ENCODE measurements around the gene ACKR3.

ACKR3 gene

GRCh38 chr2:236614551-236614950 is 44.9 kb downstream of the ACKR3 start:
- Mint-ChIP-seq H3K27ac (no peak overlapping the region), H3K36me3 (ENCODE audit: low read depth) (no peaks in the 10 kb centered on the region), H3K4me3 (no peak overlapping the region), H3K4me1 (no peaks in the 10 kb centered on the region), H3K27me3 (peaks cover 1% of the 10 kb centered on the region), H3K9me3 (no peaks in the 10 kb centered on the region)
- DNase-seq = no peak
- ATAC-seq = no peak

- H3K36me3 Mint-ChIP-seq (ENCODE audit: low read depth) = no peaks in the 10 kb centered on the region
- no peak overlapping the region for H3K4me3 Mint-ChIP-seq
- H3K27me3 Mint-ChIP-seq = no peaks in the 10 kb centered on the region
- no peak overlapping the region for H3K27ac Mint-ChIP-seq
- ATAC-seq = no peak
- no peak for DNase-seq
- H3K9me3 Mint-ChIP-seq = no peaks in the 10 kb centered on the region
- H3K4me1 Mint-ChIP-seq = peaks cover 10% of the 10 kb centered on the region
Observed at GRCh38 chr2:236616031-236616430, 46.4 kb downstream of the ACKR3 start.

- Mint-ChIP-seq H3K4me1 (peaks cover 10% of the 10 kb centered on the region), H3K27me3 (no peaks in the 10 kb centered on the region), H3K27ac (no peak overlapping the region), H3K9me3 (no peaks in the 10 kb centered on the region), H3K4me3 (no peak overlapping the region), H3K36me3 (ENCODE audit: low read depth) (no peaks in the 10 kb centered on the region)
- no peak for ATAC-seq
- DNase-seq = no peak
Observed at GRCh38 chr2:236616624-236617023, 47.0 kb downstream of the ACKR3 start.

GRCh38 chr2:236617221-236617737 is 47.7 kb downstream of the ACKR3 start:
- Mint-ChIP-seq H3K4me3 (no peak overlapping the region), H3K9me3 (no peaks in the 10 kb centered on the region), H3K4me1 (peaks cover 10% of the 10 kb centered on the region), H3K27me3 (no peaks in the 10 kb centered on the region), H3K36me3 (ENCODE audit: low read depth) (no peaks in the 10 kb centered on the region), H3K27ac (no peak overlapping the region)
- ATAC-seq = no peak
- no peak for DNase-seq

GRCh38 chr2:236617796-236618195 is 48.2 kb downstream of the ACKR3 start:
- no peaks in the 10 kb centered on the region for H3K36me3 Mint-ChIP-seq (ENCODE audit: low read depth)
- H3K4me1 Mint-ChIP-seq = peaks cover 10% of the 10 kb centered on the region
- no peaks in the 10 kb centered on the region for H3K9me3 Mint-ChIP-seq
- H3K27me3 Mint-ChIP-seq = no peaks in the 10 kb centered on the region
- DNase-seq (no peak), ATAC-seq (no peak)
- H3K27ac Mint-ChIP-seq = no peak overlapping the region
- no peak overlapping the region for H3K4me3 Mint-ChIP-seq

- DNase-seq (no peak), ATAC-seq (no peak)
Observed at GRCh38 chr2:236618370-236618769, 48.7 kb downstream of the ACKR3 start.

GRCh38 chr2:236619910-236620612 is 50.4 kb downstream of the ACKR3 start:
- no peaks in the 10 kb centered on the region for H3K27me3 Mint-ChIP-seq
- DNase-seq = no peak
- H3K4me3 Mint-ChIP-seq = no peak overlapping the region
- H3K4me1 Mint-ChIP-seq = peaks cover 10% of the 10 kb centered on the region
- no peak overlapping the region for H3K27ac Mint-ChIP-seq
- no peaks in the 10 kb centered on the region for H3K36me3 Mint-ChIP-seq (ENCODE audit: low read depth)
- no peak for ATAC-seq
- no peaks in the 10 kb centered on the region for H3K9me3 Mint-ChIP-seq

More at GRCh38 chr2:236618370-236618769, 48.7 kb downstream of the ACKR3 start:
- H3K4me1 Mint-ChIP-seq = peaks cover 10% of the 10 kb centered on the region
- H3K36me3 Mint-ChIP-seq (ENCODE audit: low read depth) = no peaks in the 10 kb centered on the region
- H3K27me3 Mint-ChIP-seq = no peaks in the 10 kb centered on the region
- H3K4me3 Mint-ChIP-seq = no peak overlapping the region
- H3K27ac Mint-ChIP-seq = no peak overlapping the region
- no peaks in the 10 kb centered on the region for H3K9me3 Mint-ChIP-seq

GRCh38 chr2:236621786-236622185 is 52.2 kb downstream of the ACKR3 start:
- Mint-ChIP-seq H3K36me3 (ENCODE audit: low read depth) (no peaks in the 10 kb centered on the region), H3K9me3 (no peaks in the 10 kb centered on the region), H3K27me3 (no peaks in the 10 kb centered on the region), H3K27ac (no peak overlapping the region), H3K4me3 (no peak overlapping the region), H3K4me1 (peaks cover 10% of the 10 kb centered on the region)
- ATAC-seq = no peak
- DNase-seq = no peak

GRCh38 chr2:236622201-236622600 is 52.6 kb downstream of the ACKR3 start:
- no peak for DNase-seq
- ATAC-seq = no peak
- H3K27me3 Mint-ChIP-seq = no peaks in the 10 kb centered on the region
- no peak overlapping the region for H3K4me3 Mint-ChIP-seq
- no peaks in the 10 kb centered on the region for H3K9me3 Mint-ChIP-seq
- H3K27ac Mint-ChIP-seq = no peak overlapping the region
- H3K36me3 Mint-ChIP-seq (ENCODE audit: low read depth) = no peaks in the 10 kb centered on the region
- peaks cover 10% of the 10 kb centered on the region for H3K4me1 Mint-ChIP-seq

- no peaks in the 10 kb centered on the region for H3K9me3 Mint-ChIP-seq
- H3K36me3 Mint-ChIP-seq (ENCODE audit: low read depth) = no peaks in the 10 kb centered on the region
- DNase-seq = no peak
- H3K4me1 Mint-ChIP-seq = peaks cover 10% of the 10 kb centered on the region
- ATAC-seq = no peak
- H3K4me3 Mint-ChIP-seq = no peak overlapping the region
- H3K27ac Mint-ChIP-seq = no peak overlapping the region
- H3K27me3 Mint-ChIP-seq = no peaks in the 10 kb centered on the region
Observed at GRCh38 chr2:236622660-236623059, 53.0 kb downstream of the ACKR3 start.

- DNase-seq (no peak), ATAC-seq (no peak)
- Mint-ChIP-seq H3K36me3 (ENCODE audit: low read depth) (no peaks in the 10 kb centered on the region), H3K27ac (no peak overlapping the region), H3K4me3 (no peak overlapping the region), H3K4me1 (peaks cover 10% of the 10 kb centered on the region), H3K9me3 (no peaks in the 10 kb centered on the region), H3K27me3 (no peaks in the 10 kb centered on the region)
Observed at GRCh38 chr2:236623816-236624215, 54.2 kb downstream of the ACKR3 start.

GRCh38 chr2:236625156-236625690 is 55.6 kb downstream of the ACKR3 start:
- Mint-ChIP-seq H3K27ac (no peak overlapping the region), H3K4me1 (peaks cover 4% of the 10 kb centered on the region), H3K9me3 (no peaks in the 10 kb centered on the region), H3K4me3 (no peak overlapping the region), H3K36me3 (ENCODE audit: low read depth) (no peaks in the 10 kb centered on the region), H3K27me3 (no peaks in the 10 kb centered on the region)
- no peak for ATAC-seq
- DNase-seq = no peak

- Mint-ChIP-seq H3K27ac (no peak overlapping the region), H3K4me1 (no peaks in the 10 kb centered on the region), H3K27me3 (no peaks in the 10 kb centered on the region), H3K4me3 (no peak overlapping the region), H3K9me3 (no peaks in the 10 kb centered on the region), H3K36me3 (ENCODE audit: low read depth) (no peaks in the 10 kb centered on the region)
- DNase-seq (no peak), ATAC-seq (no peak)
Observed at GRCh38 chr2:236626391-236627150, 56.9 kb downstream of the ACKR3 start.

GRCh38 chr2:236627193-236627592 is 57.6 kb downstream of the ACKR3 start:
- DNase-seq (no peak), ATAC-seq (no peak)
- Mint-ChIP-seq H3K36me3 (ENCODE audit: low read depth) (no peaks in the 10 kb centered on the region), H3K27ac (no peak overlapping the region), H3K4me3 (no peak overlapping the region), H3K9me3 (no peaks in the 10 kb centered on the region), H3K27me3 (no peaks in the 10 kb centered on the region), H3K4me1 (no peaks in the 10 kb centered on the region)

GRCh38 chr2:236627841-236628240 is 58.2 kb downstream of the ACKR3 start:
- Mint-ChIP-seq H3K27me3 (peaks cover 2% of the 10 kb centered on the region), H3K36me3 (ENCODE audit: low read depth) (no peaks in the 10 kb centered on the region), H3K4me1 (no peaks in the 10 kb centered on the region), H3K4me3 (no peak overlapping the region), H3K9me3 (no peaks in the 10 kb centered on the region), H3K27ac (no peak overlapping the region)
- no peak for DNase-seq
- no peak for ATAC-seq

Measured in activated naive CD8-positive, alpha-beta T cell treated with anti-CD3 and anti-CD28 coated beads, Interleukin-2, amount 50 U/mL, for 24 hours (primary cell).